Neural progenitor cell (in vitro differentiated cells): ENCODE results near the gene MAPKBP1.

Experiments used
- EZH2 ChIP-seq: fragments of 200-600 bp; sonication (generic); IDR thresholded peaks from 2 replicates; pipeline ENCODE4 v1.6.1; 2017; ENCODE audit warnings: antibody characterized with exemption, mild to moderate bottlenecking, moderate library complexity
- TF ChIP-seq, protein P1 (sequence below): fragments of 200-600 bp; sonication (generic); IDR thresholded peaks from 2 replicates; pipeline ENCODE4 v1.5.1; 2017; ENCODE audit warnings: antibody characterized with exemption, mild to moderate bottlenecking

DNA sequence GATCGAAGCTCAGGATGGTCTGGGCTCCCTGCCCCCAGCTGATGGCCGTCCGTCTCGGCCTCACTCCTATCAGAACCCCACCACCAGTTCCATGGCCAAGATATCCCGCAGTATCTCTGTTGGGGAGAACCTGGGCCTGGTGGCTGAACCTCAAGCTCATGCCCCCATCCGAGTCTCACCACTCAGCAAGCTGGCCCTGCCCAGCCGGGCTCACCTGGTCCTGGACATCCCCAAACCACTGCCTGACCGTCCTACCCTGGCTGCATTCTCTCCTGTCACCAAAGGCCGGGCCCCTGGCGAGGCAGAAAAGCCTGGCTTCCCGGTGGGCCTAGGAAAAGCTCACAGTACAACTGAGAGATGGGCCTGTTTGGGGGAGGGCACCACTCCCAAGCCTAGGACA lies 49.2 kb downstream of the MAPKBP1 start:
- TF ChIP-seq, protein P1, sequence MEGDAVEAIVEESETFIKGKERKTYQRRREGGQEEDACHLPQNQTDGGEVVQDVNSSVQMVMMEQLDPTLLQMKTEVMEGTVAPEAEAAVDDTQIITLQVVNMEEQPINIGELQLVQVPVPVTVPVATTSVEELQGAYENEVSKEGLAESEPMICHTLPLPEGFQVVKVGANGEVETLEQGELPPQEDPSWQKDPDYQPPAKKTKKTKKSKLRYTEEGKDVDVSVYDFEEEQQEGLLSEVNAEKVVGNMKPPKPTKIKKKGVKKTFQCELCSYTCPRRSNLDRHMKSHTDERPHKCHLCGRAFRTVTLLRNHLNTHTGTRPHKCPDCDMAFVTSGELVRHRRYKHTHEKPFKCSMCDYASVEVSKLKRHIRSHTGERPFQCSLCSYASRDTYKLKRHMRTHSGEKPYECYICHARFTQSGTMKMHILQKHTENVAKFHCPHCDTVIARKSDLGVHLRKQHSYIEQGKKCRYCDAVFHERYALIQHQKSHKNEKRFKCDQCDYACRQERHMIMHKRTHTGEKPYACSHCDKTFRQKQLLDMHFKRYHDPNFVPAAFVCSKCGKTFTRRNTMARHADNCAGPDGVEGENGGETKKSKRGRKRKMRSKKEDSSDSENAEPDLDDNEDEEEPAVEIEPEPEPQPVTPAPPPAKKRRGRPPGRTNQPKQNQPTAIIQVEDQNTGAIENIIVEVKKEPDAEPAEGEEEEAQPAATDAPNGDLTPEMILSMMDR: no peak
- TF ChIP-seq EZH2: no peak
